Neuronal stem cell (in vitro differentiated cells): ENCODE measurements around the gene FRMD6.

ENCODE experiments used
- DNase-seq: peaks from one replicate; pipeline ENCODE4 v3.0.0-alpha.2; 2013; ENCODE audit warnings: low spot score
- H2AFZ ChIP-seq: one replicate; pipeline ENCODE4 v1.6.1; 2013; ENCODE audit warnings: mild to moderate bottlenecking, low read length, inconsistent platforms
- H2AK5ac ChIP-seq: 2 replicates; pipeline ENCODE4 v1.6.1; 2013; ENCODE audit warnings: low read depth, mild to moderate bottlenecking, inconsistent platforms, low read length, moderate library complexity, mixed read lengths
- H2BK120ac ChIP-seq: 2 replicates; pipeline ENCODE4 v1.6.1; 2013; ENCODE audit warnings: low read depth, mild to moderate bottlenecking, inconsistent platforms, low read length, moderate library complexity, mixed read lengths
- H2BK12ac ChIP-seq: one replicate; pipeline ENCODE4 v1.6.1; 2013; ENCODE audit warnings: low read length, inconsistent platforms
- H2BK15ac ChIP-seq: 2 replicates; pipeline ENCODE4 v1.6.1; 2013; ENCODE audit warnings: mild to moderate bottlenecking, low read length, inconsistent platforms, mixed read lengths
- H2BK5ac ChIP-seq: one replicate; pipeline ENCODE4 v1.6.1; 2013; ENCODE audit warnings: inconsistent platforms, mild to moderate bottlenecking, low read length, moderate library complexity
- H3K14ac ChIP-seq: one replicate; pipeline ENCODE4 v1.6.1; 2013; ENCODE audit warnings: low read length, inconsistent platforms
- H3K18ac ChIP-seq: 2 replicates; pipeline ENCODE4 v1.6.1; 2013; ENCODE audit warnings: low read length, inconsistent platforms
- H3K23ac ChIP-seq: 2 replicates; pipeline ENCODE4 v1.6.1; 2013; ENCODE audit warnings: low read depth, mild to moderate bottlenecking, mixed read lengths, low read length, inconsistent platforms; ENCODE audit not compliant: poor library complexity
- H3K27ac ChIP-seq: replicated peaks from 3 replicates; pipeline ENCODE4 v1.5.1; 2013; ENCODE audit warnings: low read length, inconsistent platforms
- H3K27me3 ChIP-seq, 3 experiments: 2 replicates each; pipeline ENCODE4 v1.6.1; 2013; ENCODE audit warnings: low read length in 3 of 3, mild to moderate bottlenecking in 2 of 3, inconsistent platforms in 1 of 3, low read depth in 1 of 3, mixed read lengths in 1 of 3, moderate library complexity in 1 of 3; ENCODE audit not compliant: control insufficient read depth in 3 of 3, insufficient read depth in 3 of 3
- H3K36me3 ChIP-seq, 2 donors: replicated peaks in 1 of 2; 2 replicates each; pipeline ENCODE4 v1.6.1; 2013; ENCODE audit warnings: low read length in 2 of 2; ENCODE audit not compliant: control insufficient read depth in 2 of 2, insufficient read depth in 2 of 2
- H3K4ac ChIP-seq: 2 replicates; pipeline ENCODE4 v1.6.1; 2013; ENCODE audit warnings: inconsistent platforms, mild to moderate bottlenecking, low read length, moderate library complexity
- H3K4me1 ChIP-seq, 2 donors: 1 replicate in 1 of 2; 2 replicates in 1 of 2; pipeline ENCODE4 v1.6.1; 2013; ENCODE audit warnings: low read length in 2 of 2, low read depth in 1 of 2; ENCODE audit not compliant: control insufficient read depth in 2 of 2, insufficient read depth in 1 of 2
- H3K4me2 ChIP-seq: one replicate; pipeline ENCODE4 v1.6.1; 2013; ENCODE audit warnings: mild to moderate bottlenecking, low read length, inconsistent platforms; ENCODE audit not compliant: insufficient read depth, poor library complexity, severe bottlenecking
- H3K4me3 ChIP-seq, 2 donors: 2 replicates each; pipeline ENCODE4 v1.5.1; 2013; ENCODE audit warnings: low read length in 2 of 2, mild to moderate bottlenecking in 2 of 2, inconsistent platforms in 1 of 2, moderate library complexity in 1 of 2
- H3K79me1 ChIP-seq: one replicate; pipeline ENCODE4 v1.6.1; 2013; ENCODE audit warnings: low read depth, mild to moderate bottlenecking, inconsistent platforms, low read length, moderate library complexity
- H3K9ac ChIP-seq: one replicate; pipeline ENCODE4 v1.6.1; 2013; ENCODE audit warnings: mild to moderate bottlenecking, low read depth, low read length, inconsistent platforms; ENCODE audit not compliant: poor library complexity
- H3K9me3 ChIP-seq, 2 donors: replicated peaks in 1 of 2; 2 replicates each; pipeline versions ENCODE3 to v1.6.1; 2013; ENCODE audit warnings: low read length in 2 of 2, mild to moderate bottlenecking in 2 of 2, inconsistent platforms in 1 of 2, low read depth in 1 of 2, mixed read lengths in 1 of 2, moderate library complexity in 1 of 2; ENCODE audit not compliant: control insufficient read depth in 2 of 2, insufficient read depth in 1 of 2
- H4K8ac ChIP-seq: one replicate; pipeline ENCODE4 v1.6.1; 2013; ENCODE audit warnings: low read depth, mild to moderate bottlenecking, inconsistent platforms, low read length, moderate library complexity
- H4K91ac ChIP-seq: one replicate; pipeline ENCODE4 v1.6.1; 2013; ENCODE audit warnings: low read length, low read depth, mild to moderate bottlenecking, inconsistent platforms; ENCODE audit not compliant: poor library complexity
- WGBS, 2 donors: extraction: QIAGEN DNeasy Blood & Tissue Kit; methylation state at CpG; one replicate each; pipeline ENCODE4 v1.1.7; 2013; ENCODE audit warnings: missing lambda C conversion rate in 2 of 2, mixed read lengths in 1 of 2; ENCODE audit not compliant: insufficient read length in 2 of 2, insufficient replicate concordance in 1 of 2; ENCODE audit errors: extremely low coverage in 2 of 2; 5-methylcytosine and 5-hydroxymethylcytosine counted together

The FRMD6 gene

GRCh38 chr14:51730684-51731083 lies 79.0 kb downstream of the FRMD6 start:
- Histone ChIP-seq H3K9ac (no peak overlapping the region), H3K9me3 (peaks cover 0 to 4% of the 10 kb centered on the region in 2 donors), H2AK5ac (no peak overlapping the region), H3K14ac (no peak overlapping the region), H2BK120ac (no peak overlapping the region), H3K4me1 (no peaks in the 10 kb centered on the region), H3K27ac (no peak overlapping the region), H3K36me3 (peaks cover 5 to 29% of the 10 kb centered on the region in 2 donors), H2BK5ac (no peak overlapping the region), H3K23ac (no peak overlapping the region), H3K4me3 (no peak overlapping the region), H3K4ac (no peak overlapping the region), H3K4me2 (no peak overlapping the region), H3K27me3 (no peaks in the 10 kb centered on the region), H4K91ac (no peak overlapping the region), H2BK15ac (no peak overlapping the region), H2BK12ac (no peak overlapping the region), H2AFZ (no peak overlapping the region), H3K18ac (no peak overlapping the region), H4K8ac (no peak overlapping the region), H3K79me1 (no peaks in the 10 kb centered on the region)
- no peak for DNase-seq
- no CpG with 5 or more reads among the region's 2 CpGs for WGBS, 2 donors

- Histone ChIP-seq H2AFZ (no peak overlapping the region), H3K4me1 (no peaks in the 10 kb centered on the region), H3K79me1 (no peaks in the 10 kb centered on the region), H2BK5ac (no peak overlapping the region), H2BK15ac (no peak overlapping the region), H3K27me3 (no peaks in the 10 kb centered on the region), H3K18ac (no peak overlapping the region), H3K4me3 (no peak overlapping the region), H3K36me3 (peaks cover 3 to 15% of the 10 kb centered on the region in 2 donors), H2BK12ac (no peak overlapping the region), H4K8ac (no peak overlapping the region), H2AK5ac (no peak overlapping the region), H3K23ac (no peak overlapping the region), H3K4ac (no peak overlapping the region), H2BK120ac (no peak overlapping the region), H3K9me3 (peaks cover 0 to 4% of the 10 kb centered on the region in 2 donors), H3K9ac (no peak overlapping the region), H3K4me2 (no peak overlapping the region), H3K27ac (no peak overlapping the region), H4K91ac (no peak overlapping the region), H3K14ac (no peak overlapping the region)
- no CpG with 5 or more reads among the region's 4 CpGs for whole genome bisulfite sequencing, 2 donors
- no peak for DNase-seq
Observed at GRCh38 chr14:51732494-51733112, 80.9 kb downstream of the FRMD6 start.

DNA sequence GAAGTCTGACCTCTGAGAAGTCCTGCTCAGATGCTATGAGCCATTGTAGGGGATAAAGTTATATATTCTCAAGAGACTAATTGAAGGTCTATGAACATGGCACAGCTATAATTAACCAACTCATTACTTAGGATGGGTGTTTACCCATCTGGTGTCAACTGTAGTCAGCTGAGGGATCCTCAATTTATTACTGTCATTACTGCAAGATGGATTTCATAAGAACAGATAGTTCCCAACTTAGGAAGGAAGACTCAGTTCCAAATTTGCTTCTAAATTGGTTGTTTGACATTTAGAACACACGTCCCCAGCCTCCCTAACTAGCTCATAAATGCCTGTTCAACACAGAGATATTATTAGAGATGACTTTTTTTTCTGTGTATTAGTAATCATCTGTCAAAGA lies 81.4 kb downstream of the FRMD6 start:
- Histone ChIP-seq H3K27me3 (no peaks in the 10 kb centered on the region), H3K4ac (no peak overlapping the region), H3K27ac (no peak overlapping the region), H3K4me3 (no peak overlapping the region), H3K14ac (no peak overlapping the region), H3K4me2 (no peak overlapping the region), H2BK5ac (no peak overlapping the region), H3K9ac (no peak overlapping the region), H2AK5ac (no peak overlapping the region), H4K8ac (no peak overlapping the region), H3K23ac (no peak overlapping the region), H2BK12ac (no peak overlapping the region), H2BK120ac (no peak overlapping the region), H2BK15ac (no peak overlapping the region), H3K4me1 (no peaks in the 10 kb centered on the region), H3K36me3 (peaks cover 0 to 10% of the 10 kb centered on the region in 2 donors), H3K18ac (no peak overlapping the region), H2AFZ (no peak overlapping the region), H4K91ac (no peak overlapping the region), H3K9me3 (peaks cover 0 to 4% of the 10 kb centered on the region in 2 donors), H3K79me1 (no peaks in the 10 kb centered on the region)
- DNase-seq: no peak
- no CpG with 5 or more reads among the region's 1 CpG for WGBS, 2 donors

DNA sequence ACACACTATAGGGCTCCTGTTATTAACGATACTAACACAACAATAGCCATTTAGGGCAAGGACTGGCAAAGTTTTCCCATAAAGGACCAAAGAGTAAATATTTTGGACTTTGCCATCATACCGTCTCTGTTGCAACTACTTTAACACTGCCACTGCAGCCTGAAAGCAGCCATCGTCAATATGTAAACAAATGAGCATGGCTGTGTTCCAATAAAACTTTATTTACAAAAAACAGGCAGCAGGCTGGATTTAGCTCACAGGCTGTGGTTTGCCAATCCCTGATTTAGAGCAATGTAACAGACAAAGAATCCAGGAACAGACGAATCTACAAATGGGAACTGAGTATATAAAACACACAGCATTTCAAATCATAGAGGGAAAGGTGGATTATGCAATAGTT lies 84.1 kb downstream of the FRMD6 start:
- no peak overlapping the region for H2AK5ac ChIP-seq
- no peak overlapping the region for H3K9ac ChIP-seq
- no peak overlapping the region for H2BK12ac ChIP-seq
- no peak overlapping the region for H3K4me2 ChIP-seq
- no peak overlapping the region for H3K4me3 ChIP-seq
- H3K79me1 ChIP-seq: no peaks in the 10 kb centered on the region
- H3K27ac ChIP-seq: no peak overlapping the region
- H2BK15ac ChIP-seq: no peak overlapping the region
- no CpG with 5 or more reads among the region's 4 CpGs for WGBS, 2 donors
- H3K4me1 ChIP-seq: no peaks in the 10 kb centered on the region
- no peak overlapping the region for H3K4ac ChIP-seq
- no peak overlapping the region for H2BK120ac ChIP-seq
- no peaks in the 10 kb centered on the region for H3K27me3 ChIP-seq
- no peak overlapping the region for H2BK5ac ChIP-seq
- no peak overlapping the region for H4K8ac ChIP-seq
- H4K91ac ChIP-seq: no peak overlapping the region
- H3K18ac ChIP-seq: no peak overlapping the region
- DNase-seq: no peak
- no peak overlapping the region for H3K23ac ChIP-seq
- H3K14ac ChIP-seq: no peak overlapping the region
- H2AFZ ChIP-seq: no peak overlapping the region
- H3K36me3 ChIP-seq: no peaks in the 10 kb centered on the region
- peaks cover 0 to 4% of the 10 kb centered on the region in 2 donors for H3K9me3 ChIP-seq
